Kidney (tissue), 14 donors: ENCODE data around the gene SLC2A3. TPM values are rescaled to one million over a fixed set of nuclear protein-coding genes. Genes with fewer than 3 reads are reported as not detected.
"Not testable (repeated sequence)": the region's sequence is repeated elsewhere in the genome, so short reads cannot be mapped to it uniquely, and the experiment has no call there.

Source experiments
- DNase-seq, 5 donors: peaks; one replicate each; pipeline ENCODE4 v3.0.0-alpha.2; 2013 to 2020
- FAIRE-seq: peaks from 2 replicates; lab custom pipeline; 2012; peaks lifted over from hg19 to GRCh38; lab: Jason Lieb, UNC
- H3K27ac ChIP-seq, 2 donors: one replicate each; pipeline ENCODE4 v1.7.0; 2013; ENCODE audit warnings: low read depth in 2 of 2, low read length in 2 of 2, inconsistent platforms in 1 of 2
- H3K27me3 ChIP-seq: one replicate; pipeline ENCODE4 v1.7.1; 2013; ENCODE audit warnings: low read length, inconsistent platforms; ENCODE audit not compliant: control insufficient read depth, insufficient read depth
- H3K36me3 ChIP-seq, 3 donors: one replicate each; pipeline versions ENCODE4 v1.7.0 to v1.7.1; 2013; ENCODE audit warnings: low read length in 3 of 3, control low read depth in 1 of 3, inconsistent platforms in 1 of 3; ENCODE audit not compliant: insufficient read depth in 3 of 3, control insufficient read depth in 2 of 3
- H3K4me1 ChIP-seq, 3 donors: one replicate each; pipeline versions ENCODE4 v1.7.0 to v1.7.1; 2013; ENCODE audit warnings: low read length in 3 of 3, inconsistent platforms in 1 of 3, low read depth in 1 of 3; ENCODE audit not compliant: control insufficient read depth in 2 of 3, insufficient read depth in 2 of 3
- H3K4me3 ChIP-seq, 3 donors: one replicate each; pipeline versions ENCODE4 v1.7.0 to v1.8.1; 2013; ENCODE audit warnings: low read length in 3 of 3, control low read depth in 1 of 3, inconsistent platforms in 1 of 3
- H3K9ac ChIP-seq, 3 donors: one replicate each; pipeline versions ENCODE4 v1.7.0 to v1.7.1; 2013; ENCODE audit warnings: low read length in 3 of 3, control low read depth in 1 of 3, inconsistent platforms in 1 of 3
- H3K9me3 ChIP-seq, 3 donors: one replicate each; pipeline versions ENCODE4 v1.7.0 to v1.7.1; 2013; ENCODE audit warnings: low read length in 3 of 3, control low read depth in 1 of 3, inconsistent platforms in 1 of 3; ENCODE audit not compliant: control insufficient read depth in 2 of 3, insufficient read depth in 1 of 3
- CTCF ChIP-seq: IDR thresholded peaks from 3 replicates; pipeline ENCODE4 v1.5.1; 2012; ENCODE audit warnings: mild to moderate bottlenecking, moderate library complexity, borderline replicate concordance; ENCODE audit not compliant: insufficient read depth; ENCODE audit errors: extremely low read depth
- intact Hi-C: fragments of 100-400 bp; cut with DNase I; formaldehyde crosslinking; loops from one replicate; pipeline ENCODE4 v1.11.1; 2022
- polyA plus RNA-seq: library from polyadenylated mRNA; stranded (reverse); fragments of 350-450 nt; fragmentation: Illumina TruSeq; extraction: RNeasy Lipid Tissue Mini Kit (QIAGEN cat#74804); gene quantifications from one replicate; pipeline ENCODE4 v1.2.3, GENCODE V29; 2014; ENCODE audit warnings: low read depth, low replicate concordance; ENCODE audit not compliant: insufficient read depth
- total RNA-seq: library from RNA; stranded (reverse); fragmentation: NEBNext Ultra II Directional; extraction: Animal tissue kit (Norgen Biotek cat#: 25700); gene quantifications from one replicate; pipeline ENCODE4 v1.2.1, GENCODE V29; 2021
- donor health status: control.
- donor health status: control.
- donor health status: control.
- donor health status: control.
- donor health status: control.
- donor health status: DM: yes; HTN: yes; CAD: no.
- donor health status: Normal renal cell carcinoma (clear cell type).

SLC2A3 gene
- total and polyA plus RNA-seq, 2 donors from 2014 or later, result 12.1 to 40.4 TPM

GRCh38 chr12:7951671-7952070 lies 15.7 kb upstream of the SLC2A3 start:
- H3K27ac ChIP-seq, result no peak overlapping the region
- H3K36me3 ChIP-seq, result no peaks in the 10 kb centered on the region
- DNase-seq (no peak), FAIRE-seq (no peak)
- no peaks in the 10 kb centered on the region for H3K4me1 ChIP-seq
- H3K27me3 ChIP-seq, result no peaks in the 10 kb centered on the region
- H3K9ac ChIP-seq, result no peak overlapping the region
- no peaks in the 10 kb centered on the region for H3K9me3 ChIP-seq
- intact Hi-C loops, result no loop called here
- no peak for TF ChIP-seq CTCF
- no peak overlapping the region for H3K4me3 ChIP-seq

GRCh38 chr12:7950230-7950943 lies 14.4 kb upstream of the SLC2A3 start:
- H3K27me3 ChIP-seq, H3K4me1 ChIP-seq, FAIRE-seq, H3K27ac ChIP-seq, DNase-seq, H3K4me3 ChIP-seq, H3K9ac ChIP-seq, H3K9me3 ChIP-seq, H3K36me3 ChIP-seq, intact Hi-C loops: not testable (repeated sequence)

DNA sequence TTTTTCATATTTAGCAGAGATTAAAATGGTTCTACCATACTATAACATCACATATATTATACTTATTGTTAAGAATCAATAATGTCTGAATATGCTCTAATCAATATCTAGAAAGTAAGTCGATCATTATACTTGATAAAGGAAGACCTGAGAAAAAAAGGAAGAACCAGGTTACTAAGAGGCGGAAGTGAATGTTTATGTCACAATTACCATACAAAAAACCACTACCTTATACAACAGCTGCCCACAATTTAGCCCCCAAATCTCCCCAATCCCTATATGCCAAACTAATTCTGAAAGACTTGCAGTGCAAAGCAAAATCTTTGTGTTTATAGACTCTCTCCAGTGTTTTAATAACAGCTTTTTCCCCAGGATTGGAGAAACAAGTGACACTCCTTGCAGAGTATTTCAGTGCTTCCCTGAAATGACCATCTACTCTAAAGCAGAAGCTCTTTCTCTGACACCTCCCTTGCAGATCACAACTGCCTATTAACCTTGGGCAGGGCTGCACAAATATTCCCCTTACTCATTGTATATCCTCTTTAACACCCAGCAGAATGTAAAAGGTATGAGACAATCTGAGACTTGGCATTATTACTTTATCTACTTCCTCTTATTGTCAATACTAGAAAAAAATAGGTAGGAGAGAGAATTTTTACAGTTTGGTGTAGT lies 12.7 kb upstream of the SLC2A3 start:
- TF ChIP-seq CTCF, result no peak
- Histone ChIP-seq H3K4me3 (no peak overlapping the region), H3K9me3 (no peaks in the 10 kb centered on the region), H3K4me1 (no peaks in the 10 kb centered on the region), H3K9ac (no peak overlapping the region), H3K27ac (no peak overlapping the region), H3K36me3 (no peaks in the 10 kb centered on the region), H3K27me3 (no peaks in the 10 kb centered on the region)
- DNase-seq, result no peak
- no peak for FAIRE-seq
- intact Hi-C loops, result no loop called here

DNA sequence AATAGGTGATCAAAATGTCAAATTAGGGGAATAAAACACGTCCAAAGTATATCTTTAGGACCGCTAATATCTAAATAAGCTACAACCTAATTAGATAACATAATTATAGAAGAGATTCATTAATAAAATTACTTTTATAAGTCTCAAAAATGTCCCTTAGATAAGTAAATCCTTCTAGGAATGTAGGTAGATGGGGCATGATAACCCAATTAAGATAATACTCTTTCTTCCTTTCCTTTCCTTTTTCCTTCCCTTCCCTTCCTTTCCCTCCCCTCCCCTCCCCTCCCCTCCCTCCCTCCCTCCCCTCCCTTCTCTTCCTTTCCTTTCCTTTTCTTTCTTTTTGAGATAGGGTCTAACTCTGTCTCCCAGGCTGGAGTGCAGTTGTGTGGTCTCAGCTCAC lies 11.0 kb upstream of the SLC2A3 start:
- no peak for TF ChIP-seq CTCF
- H3K36me3 ChIP-seq, result no peaks in the 10 kb centered on the region
- DNase-seq, result no peak
- no peak overlapping the region for H3K9ac ChIP-seq
- no peak overlapping the region for H3K4me3 ChIP-seq
- H3K27me3 ChIP-seq, result no peaks in the 10 kb centered on the region
- intact Hi-C loops, result no loop called here
- H3K9me3 ChIP-seq, result no peaks in the 10 kb centered on the region
- H3K4me1 ChIP-seq, result no peaks in the 10 kb centered on the region
- H3K27ac ChIP-seq, result no peak overlapping the region
- FAIRE-seq, result no peak

DNA sequence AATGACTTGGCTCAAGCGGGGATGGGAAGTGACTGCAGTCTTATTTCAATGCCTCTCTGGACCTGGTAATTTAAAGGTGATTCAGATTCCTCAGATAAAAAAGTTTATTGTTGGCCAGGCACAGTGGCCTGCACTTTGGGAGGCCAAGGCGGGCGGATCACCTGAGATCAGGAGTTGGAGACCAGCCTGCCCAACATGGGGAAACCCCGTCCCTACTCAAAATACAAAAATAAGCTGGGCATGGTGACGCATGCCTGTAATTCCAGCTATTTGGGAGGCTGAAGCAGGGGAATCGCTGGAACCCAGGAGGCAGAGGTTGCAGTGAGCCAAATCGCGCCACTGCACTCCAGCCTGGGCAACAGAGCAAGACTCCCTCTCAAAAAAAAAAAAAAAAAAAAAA lies 8.8 kb upstream of the SLC2A3 start:
- H3K4me3 ChIP-seq, H3K36me3 ChIP-seq, intact Hi-C loops, H3K9me3 ChIP-seq, H3K4me1 ChIP-seq, H3K27me3 ChIP-seq, DNase-seq, H3K9ac ChIP-seq, FAIRE-seq, H3K27ac ChIP-seq: not testable (repeated sequence)
